Keratinocyte (primary cell): ENCODE measurements around the gene DCTPP1.

ENCODE experiments used
- EZH2 ChIP-seq: IDR thresholded peaks from one replicate; pipeline ENCODE4 v1.6.1; 2012; ENCODE audit warnings: inconsistent platforms, mild to moderate bottlenecking, low read length, moderate library complexity
- TF ChIP-seq, protein P1 (sequence below), 3 experiments: IDR thresholded peaks in 1 of 3; conservative IDR thresholded peaks in 1 of 3; optimal IDR thresholded peaks in 1 of 3; 2 replicates in 2 of 3; 3 replicates in 1 of 3; pipeline versions ENCODE3 to v1.5.1; 2011; ENCODE audit warnings: low read length in 3 of 3, mild to moderate bottlenecking in 3 of 3, moderate library complexity in 2 of 3, control low read depth in 1 of 3, inconsistent platforms in 1 of 3; ENCODE audit not compliant: insufficient read depth in 2 of 3; ENCODE audit errors: extremely low read depth in 1 of 3

DNA sequence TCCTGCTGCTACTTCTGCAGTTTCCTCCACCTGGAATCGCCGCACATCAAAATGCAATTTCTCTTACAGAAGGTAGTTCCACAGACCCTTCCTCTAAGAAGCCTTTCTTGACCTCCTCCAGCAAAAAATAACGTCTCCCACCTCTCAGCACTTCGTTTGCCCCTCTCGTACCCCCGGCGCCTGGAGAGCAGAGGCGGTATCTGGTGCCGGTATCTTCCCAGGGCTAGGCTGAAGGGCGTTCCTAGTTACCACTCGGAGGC, 482 bp downstream of the DCTPP1 start:
- TF ChIP-seq, protein P1, sequence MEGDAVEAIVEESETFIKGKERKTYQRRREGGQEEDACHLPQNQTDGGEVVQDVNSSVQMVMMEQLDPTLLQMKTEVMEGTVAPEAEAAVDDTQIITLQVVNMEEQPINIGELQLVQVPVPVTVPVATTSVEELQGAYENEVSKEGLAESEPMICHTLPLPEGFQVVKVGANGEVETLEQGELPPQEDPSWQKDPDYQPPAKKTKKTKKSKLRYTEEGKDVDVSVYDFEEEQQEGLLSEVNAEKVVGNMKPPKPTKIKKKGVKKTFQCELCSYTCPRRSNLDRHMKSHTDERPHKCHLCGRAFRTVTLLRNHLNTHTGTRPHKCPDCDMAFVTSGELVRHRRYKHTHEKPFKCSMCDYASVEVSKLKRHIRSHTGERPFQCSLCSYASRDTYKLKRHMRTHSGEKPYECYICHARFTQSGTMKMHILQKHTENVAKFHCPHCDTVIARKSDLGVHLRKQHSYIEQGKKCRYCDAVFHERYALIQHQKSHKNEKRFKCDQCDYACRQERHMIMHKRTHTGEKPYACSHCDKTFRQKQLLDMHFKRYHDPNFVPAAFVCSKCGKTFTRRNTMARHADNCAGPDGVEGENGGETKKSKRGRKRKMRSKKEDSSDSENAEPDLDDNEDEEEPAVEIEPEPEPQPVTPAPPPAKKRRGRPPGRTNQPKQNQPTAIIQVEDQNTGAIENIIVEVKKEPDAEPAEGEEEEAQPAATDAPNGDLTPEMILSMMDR (optimal IDR thresholded peaks at IDR 0.05 in 1 of 3, IDR thresholded peaks at IDR 0.05 in 1 of 3, conservative IDR thresholded peaks at IDR 0.05 in 1 of 3; ENCODE audit: extremely low read depth in 1 of 3, insufficient read depth in 2 of 3, low read length in 3 of 3) = no peak
- TF ChIP-seq EZH2 = no peak
